ENCODE results near the gene FZR1.

DNA sequence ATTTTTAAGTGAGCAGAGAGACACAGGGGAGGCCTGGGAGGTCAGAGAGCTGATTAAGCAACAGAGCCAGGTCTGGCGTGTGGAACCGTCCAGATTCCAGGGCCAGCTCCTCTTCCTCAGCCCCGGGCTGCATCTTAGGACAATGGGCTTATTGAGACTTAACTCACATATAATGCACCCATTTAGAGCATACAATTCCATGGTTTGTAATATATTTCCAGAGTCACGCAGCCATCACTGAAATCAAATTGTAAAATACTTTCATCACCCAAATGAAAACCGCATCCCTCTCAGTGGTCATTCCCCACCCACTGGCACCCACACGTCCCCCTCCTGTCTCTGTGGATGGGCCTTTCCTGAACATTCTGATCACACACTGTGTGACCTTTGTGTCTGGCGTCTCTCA is 64.5 kb downstream of the FZR1 start:
- TF ChIP-seq, protein P1, sequence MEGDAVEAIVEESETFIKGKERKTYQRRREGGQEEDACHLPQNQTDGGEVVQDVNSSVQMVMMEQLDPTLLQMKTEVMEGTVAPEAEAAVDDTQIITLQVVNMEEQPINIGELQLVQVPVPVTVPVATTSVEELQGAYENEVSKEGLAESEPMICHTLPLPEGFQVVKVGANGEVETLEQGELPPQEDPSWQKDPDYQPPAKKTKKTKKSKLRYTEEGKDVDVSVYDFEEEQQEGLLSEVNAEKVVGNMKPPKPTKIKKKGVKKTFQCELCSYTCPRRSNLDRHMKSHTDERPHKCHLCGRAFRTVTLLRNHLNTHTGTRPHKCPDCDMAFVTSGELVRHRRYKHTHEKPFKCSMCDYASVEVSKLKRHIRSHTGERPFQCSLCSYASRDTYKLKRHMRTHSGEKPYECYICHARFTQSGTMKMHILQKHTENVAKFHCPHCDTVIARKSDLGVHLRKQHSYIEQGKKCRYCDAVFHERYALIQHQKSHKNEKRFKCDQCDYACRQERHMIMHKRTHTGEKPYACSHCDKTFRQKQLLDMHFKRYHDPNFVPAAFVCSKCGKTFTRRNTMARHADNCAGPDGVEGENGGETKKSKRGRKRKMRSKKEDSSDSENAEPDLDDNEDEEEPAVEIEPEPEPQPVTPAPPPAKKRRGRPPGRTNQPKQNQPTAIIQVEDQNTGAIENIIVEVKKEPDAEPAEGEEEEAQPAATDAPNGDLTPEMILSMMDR (IDR thresholded peaks at IDR 0.05; ENCODE audit: insufficient read depth, low read length, poor library complexity, severe bottlenecking), result no peak
- no peak for TF ChIP-seq EZH2phosphoT487 (conservative IDR thresholded peaks at IDR 0.05; ENCODE audit: low read length)
